GM21515 (cell line): ENCODE measurements around the gene ZNF423.

Experiments
- ATAC-seq: cut with Tn5 transposase; IDR thresholded peaks from one replicate; pipeline ENCODE4 v1.9.1; 2021; ENCODE audit not compliant: unreplicated experiment

The ZNF423 gene

DNA sequence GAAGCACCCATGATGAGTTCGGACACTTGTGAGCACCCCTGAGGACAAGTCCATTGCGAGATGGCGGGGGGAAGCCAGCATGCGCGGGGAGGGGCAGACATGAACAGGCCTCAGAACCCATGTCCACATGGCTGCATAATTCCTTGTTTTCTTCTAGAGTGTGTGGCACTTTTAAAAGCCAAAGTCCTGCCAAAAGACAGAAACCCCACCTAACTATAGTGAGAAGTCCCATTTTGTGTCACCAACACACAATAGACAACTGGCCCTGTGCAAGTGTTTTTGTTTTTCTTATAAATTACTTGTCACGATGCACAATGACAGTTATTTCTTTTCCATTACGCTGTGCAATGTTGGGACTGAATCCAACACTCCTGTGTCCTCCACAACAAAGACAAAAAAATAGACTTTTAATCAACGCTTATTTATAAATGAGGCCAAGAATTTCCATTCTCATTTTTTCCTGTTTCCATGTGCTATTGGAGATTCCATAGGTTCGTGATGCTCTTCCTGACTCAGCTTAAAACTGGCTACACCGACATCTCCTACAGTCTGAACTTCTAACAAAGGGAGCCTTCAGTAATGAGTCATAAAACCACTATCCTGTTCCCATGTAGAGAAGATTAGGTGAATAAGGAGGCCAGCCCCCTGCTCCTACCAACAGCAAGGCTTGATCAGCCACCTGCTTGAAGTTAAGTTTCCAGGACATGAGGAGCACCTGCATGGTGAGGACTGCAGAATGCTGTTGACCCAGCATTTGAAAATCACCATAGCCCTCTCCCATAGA is 98.9 kb downstream of the ZNF423 start:
- ATAC-seq = no peak

- ATAC-seq = no peak
Observed at GRCh38 chr16:49755716-49756505, 100.0 kb downstream of the ZNF423 start.

DNA sequence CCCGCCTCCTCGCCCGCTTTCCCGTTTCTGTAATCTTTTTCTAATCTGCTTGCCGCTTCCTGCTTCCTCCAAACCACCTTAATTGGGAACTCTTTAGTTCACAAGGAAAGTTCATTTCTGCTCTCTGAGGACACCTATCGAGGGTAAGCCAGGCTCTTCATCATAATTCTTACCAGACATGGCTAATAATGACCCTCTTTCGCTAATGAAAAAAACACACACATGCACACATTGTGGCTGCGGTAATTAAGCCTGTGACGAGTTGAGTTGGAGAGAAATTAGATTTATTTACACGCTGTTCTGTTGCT is 100.6 kb downstream of the ZNF423 start:
- no peak for ATAC-seq

DNA sequence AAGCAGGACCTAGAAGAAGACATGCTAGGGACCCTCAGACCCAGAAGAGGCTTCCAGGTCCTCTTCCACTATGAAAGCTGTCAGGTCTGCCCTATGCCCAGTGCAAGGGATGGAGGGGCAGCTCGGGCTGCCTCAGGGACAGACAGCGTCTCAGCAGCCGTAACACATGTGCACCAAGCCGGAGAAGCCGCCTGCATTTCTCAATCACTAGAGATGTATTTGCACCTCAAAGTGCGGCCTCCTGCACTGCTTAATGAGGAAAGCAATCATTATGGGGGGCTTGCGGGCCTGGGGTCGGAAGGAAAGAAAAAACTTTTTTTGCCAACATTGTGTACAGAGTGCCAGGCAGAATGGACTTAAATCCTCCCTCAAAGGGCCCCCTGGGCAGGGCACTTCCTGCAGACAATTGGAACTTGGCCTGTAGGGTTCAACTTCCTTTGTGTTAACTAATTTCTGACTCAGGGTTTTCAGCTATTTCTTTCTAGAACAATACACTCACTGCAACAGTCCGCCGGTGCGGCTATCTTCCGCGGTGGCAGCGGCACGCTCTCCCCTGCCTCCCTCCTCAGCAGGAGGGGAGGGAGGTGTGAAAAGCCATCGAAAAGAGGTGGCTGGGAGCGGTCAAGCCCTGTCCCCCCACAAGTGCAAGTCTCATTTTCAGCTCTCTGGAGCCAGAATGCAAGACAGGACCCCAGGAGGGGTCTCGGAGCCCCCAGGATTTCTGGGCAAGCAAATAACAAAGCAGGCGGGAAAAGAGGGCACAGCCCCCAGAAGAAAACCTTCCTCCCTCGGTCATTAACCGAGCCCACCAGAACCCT is 101.2 kb downstream of the ZNF423 start:
- ATAC-seq = no peak

GRCh38 chr16:49750341-49751000 is 105.4 kb downstream of the ZNF423 start:
- no peak for ATAC-seq

GRCh38 chr16:49749816-49750215 is 106.1 kb downstream of the ZNF423 start:
- no peak for ATAC-seq

DNA sequence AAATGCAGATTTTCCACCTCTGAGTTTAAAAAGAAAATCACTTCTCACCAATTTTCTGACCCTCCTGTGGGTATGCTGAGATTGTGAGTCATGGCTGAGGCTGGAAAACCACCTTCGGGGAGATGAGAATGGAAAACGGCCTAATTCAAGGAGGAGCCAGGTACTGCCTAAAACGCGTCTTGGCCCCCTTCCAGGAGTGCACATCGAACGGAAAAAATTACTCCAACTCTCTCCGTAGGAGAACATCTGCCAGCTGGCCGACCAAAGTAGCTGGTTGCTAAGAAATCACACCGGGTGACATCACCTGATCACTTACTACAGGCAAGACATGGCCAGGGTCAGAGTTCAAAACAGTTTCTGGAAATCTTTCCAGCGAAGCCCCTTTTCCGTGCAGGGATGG is 107.6 kb downstream of the ZNF423 start:
- no peak for ATAC-seq

DNA sequence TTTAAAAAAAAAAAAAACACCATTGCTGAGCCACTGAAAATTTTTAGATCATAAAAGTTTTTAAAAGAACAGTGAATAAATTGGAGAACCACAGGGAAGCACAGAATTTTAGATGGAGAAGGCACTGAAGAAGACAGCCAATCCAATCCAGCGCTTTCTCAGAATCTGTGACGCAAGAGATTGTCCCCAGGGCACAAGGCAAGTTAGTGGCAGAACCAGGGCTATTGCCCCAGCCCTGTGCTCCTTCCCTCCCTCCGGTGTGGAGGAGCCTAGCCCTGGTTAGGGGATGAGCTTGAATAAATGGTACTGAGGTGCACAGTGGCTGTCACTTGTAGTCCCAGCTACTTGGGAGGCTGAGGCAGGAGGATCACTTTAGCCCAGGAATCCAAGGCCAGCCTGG is 108.3 kb downstream of the ZNF423 start:
- ATAC-seq = no peak

GRCh38 chr16:49746545-49746944 is 109.4 kb downstream of the ZNF423 start:
- ATAC-seq = no peak

GRCh38 chr16:49745311-49745747 is 110.6 kb downstream of the ZNF423 start:
- ATAC-seq = no peak

DNA sequence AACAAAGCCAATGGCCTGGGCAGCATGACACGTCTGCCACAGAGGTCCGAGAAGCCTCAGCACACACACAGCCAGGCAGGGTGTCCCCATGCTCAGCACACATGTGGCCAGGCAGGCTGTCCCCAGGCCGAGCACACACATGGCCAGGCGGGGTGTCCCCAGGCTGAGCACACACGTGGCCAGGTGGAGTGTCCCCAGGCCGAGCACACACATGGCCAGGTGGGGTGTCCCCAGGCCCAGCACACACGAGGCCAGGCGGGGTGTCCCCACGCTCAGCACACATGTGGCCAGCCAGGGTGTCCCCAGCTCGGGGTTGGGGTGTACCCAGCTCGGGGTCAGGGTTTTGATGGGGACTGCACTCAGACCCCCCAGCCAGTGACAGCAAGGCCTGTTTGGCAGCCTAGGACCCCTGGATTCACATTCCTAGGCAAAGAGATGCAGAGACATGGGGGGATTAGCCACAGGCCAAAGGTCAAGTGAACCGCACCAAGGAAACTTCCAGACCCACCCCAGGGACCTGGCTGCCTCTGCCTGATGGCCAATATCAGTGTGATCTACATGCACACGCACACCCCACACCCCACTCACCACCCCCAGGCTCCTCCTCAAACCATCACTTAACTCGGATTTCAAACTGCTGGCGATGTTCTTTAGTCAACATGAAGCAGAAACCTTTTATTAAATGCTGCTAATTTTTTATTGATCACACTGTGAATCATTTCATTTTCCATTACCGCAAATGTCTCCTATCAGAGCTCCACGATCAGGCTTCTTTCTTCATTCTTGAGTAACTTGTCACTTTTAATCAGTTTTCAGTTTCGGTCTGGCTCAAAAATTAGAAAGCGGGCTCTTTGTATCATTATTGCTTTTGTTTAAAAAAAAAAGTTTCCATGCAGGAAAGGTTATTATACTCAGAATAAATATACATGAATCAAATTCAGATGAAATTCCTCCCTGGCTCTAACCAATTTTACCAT is 111.4 kb downstream of the ZNF423 start:
- ATAC-seq = no peak

- no peak for ATAC-seq
Observed at GRCh38 chr16:49743658-49744057, 112.3 kb downstream of the ZNF423 start.

- ATAC-seq = no peak
Observed at GRCh38 chr16:49743203-49743464, 112.8 kb downstream of the ZNF423 start.

DNA sequence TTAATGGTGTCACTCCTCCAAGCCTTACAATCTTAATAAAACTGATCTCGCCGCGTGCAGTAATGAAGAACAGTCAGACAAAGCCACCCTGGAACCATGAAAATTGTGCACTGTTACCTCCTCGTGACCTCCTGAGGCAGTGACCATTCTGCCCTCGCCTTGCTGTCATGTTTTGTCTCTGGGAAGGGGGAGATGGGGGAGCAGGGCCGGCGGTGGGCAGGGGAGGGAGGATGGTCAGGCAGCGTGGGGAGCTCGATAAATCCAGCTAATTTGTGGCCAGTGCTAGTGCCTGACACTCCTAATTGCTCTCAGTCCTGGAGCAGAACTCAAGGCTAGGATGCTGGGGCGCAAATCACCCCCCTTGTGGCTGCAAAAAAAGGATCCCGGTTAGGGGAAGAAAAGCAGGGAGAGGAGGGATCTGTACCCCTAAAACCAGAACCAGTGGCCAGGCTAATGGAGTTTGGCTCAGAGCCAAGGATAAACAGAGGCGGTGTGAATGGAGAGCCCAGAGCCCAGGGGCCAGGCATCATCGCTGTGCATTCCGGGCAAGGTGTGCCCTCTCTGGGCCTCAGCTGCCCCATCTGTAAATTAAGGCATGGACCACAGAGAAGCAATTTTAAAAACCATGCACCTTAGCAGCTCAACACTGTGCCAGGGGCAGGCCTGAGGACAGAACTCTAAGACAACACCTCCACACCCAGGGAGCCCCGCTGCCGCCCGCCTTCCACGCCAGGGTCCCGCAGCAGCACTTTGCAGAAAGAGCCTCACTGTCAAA is 113.3 kb downstream of the ZNF423 start:
- no peak for ATAC-seq

- no peak for ATAC-seq
Observed at GRCh38 chr16:49740256-49740655, 115.7 kb downstream of the ZNF423 start.

DNA sequence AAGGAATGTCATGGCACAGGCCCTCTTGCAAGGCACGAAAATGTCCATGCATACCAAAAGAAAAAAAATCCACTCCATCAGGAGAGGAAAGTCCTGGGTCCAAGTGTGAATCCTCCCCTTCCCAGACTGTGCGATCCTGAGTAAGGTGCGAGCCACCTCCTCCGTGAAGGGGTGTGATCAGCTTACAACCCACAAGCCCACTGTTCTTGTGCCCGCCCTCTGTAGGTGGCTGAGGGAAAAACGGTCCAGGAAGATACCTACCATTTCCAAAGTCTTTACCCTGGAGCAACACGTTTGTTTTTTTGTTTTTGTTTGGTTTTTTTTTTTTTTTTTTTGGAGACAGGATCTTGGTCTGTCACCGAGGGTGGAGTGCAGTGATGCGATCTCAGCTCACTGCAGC is 116.5 kb downstream of the ZNF423 start:
- no peak for ATAC-seq

DNA sequence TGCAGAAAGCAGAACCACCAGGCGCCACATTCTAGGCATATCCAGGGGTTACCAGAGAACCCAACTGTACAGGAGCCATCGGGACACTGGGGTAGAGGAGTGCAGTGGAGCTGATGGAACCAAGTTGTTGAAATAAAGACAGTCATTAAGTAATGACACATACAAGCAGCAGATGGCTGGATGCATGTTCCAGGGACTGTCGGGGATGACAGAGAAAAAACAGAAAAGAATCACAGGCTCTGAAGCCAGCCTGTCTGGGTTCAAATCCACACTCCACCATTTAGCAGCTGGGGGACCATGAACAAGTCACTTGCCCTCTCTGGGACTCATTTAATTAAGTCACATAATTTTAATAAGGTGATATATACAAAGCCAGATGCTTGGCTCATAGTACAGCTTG is 117.1 kb downstream of the ZNF423 start:
- ATAC-seq = no peak

GRCh38 chr16:49738001-49738400 is 117.9 kb downstream of the ZNF423 start:
- no peak for ATAC-seq

DNA sequence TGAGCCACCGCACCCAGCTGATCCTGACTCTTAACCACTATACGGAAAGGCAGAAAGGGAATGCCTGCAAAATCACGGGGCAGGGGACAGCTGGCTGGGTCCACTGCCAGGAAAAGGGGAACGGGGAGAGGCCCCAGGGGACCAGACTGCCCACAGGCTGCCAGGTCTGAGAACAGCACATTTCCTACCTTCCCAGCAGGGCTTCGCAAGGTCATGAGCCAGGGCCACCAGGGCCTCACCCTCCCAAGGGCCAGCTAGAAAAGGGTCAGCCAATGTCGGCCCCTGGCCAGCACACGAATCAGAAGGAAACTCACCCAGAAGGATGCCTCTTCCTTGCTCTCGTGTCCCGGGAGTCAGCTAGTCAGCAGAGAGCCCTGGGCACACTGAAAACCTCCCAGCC is 118.4 kb downstream of the ZNF423 start:
- no peak for ATAC-seq

DNA sequence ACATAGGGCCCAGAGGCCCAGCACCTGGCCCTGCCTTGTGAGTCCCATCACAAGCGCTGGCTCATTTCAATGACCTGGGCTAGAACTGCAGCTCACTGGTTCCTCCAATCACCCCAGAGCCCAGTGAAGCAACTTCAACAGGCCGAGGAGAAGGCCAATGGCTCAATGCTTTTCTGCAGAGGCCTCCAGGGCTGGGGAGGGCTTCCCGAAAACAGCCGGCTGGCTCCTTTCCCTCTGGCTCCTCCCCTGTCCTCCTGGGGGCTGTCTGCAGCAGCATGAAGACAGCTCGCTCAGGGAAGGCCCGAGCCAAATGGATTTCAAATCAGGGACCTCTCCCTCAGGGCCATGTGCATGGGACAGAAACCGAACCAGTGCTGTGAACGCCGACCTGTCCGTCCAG is 121.6 kb downstream of the ZNF423 start:
- no peak for ATAC-seq
